UCSD-AML1 (cell line): ENCODE results near the gene COMMD7.

ENCODE experiments used
- DNase-seq: peaks from one replicate; lab custom pipeline; 2025; ENCODE audit not compliant: unreplicated experiment; lab: John Stamatoyannopoulos, UW

The COMMD7 gene

DNA sequence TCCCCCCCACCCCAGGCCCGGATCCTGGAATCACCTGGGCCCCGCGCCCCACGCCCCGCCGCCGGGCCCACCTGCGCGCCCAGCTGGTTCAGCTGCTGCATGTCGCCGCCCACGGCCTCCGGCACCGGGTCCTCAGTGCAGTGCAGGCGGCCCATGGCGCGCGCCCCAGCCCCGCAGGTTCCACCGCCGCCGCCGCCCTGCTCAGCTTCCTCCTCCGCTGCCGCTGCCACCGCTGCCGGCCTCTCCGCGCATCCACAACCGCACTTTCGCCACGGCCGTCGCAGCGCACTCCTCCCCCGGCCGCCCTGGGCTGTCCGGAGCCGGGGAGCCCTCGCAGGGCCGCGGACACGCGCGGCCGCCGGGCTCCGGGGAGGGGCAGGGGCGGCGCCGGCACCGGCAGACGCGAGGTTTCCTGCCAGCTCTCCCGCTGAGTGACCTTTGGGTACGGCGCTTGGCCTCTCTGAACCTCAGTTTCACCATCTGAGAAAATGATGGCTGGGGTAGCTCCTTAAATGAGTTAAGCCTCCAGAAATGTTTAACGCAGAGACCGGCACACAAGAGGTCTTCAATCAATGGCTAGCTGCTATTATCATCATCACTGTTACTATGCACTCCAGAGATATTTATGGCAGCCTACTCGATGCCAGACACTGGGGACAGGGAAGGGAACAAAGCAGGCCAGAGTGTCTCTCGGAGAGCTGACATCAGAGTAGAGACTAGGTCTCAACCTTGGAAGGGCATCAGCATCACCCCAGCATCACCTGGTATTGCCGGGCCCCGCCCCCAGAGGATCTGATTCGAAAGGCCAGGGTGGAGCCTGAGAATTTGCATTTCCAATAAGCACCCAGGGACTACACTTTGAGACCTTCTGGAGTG lies at the start of gene COMMD7:
Gene COMMD7 (minus strand): TSS at position 231 of the 876 bp plus-strand sequence. CDS start 76 bp downstream, at position 155.
- DNase-seq, result peak; percentile 71

DNA sequence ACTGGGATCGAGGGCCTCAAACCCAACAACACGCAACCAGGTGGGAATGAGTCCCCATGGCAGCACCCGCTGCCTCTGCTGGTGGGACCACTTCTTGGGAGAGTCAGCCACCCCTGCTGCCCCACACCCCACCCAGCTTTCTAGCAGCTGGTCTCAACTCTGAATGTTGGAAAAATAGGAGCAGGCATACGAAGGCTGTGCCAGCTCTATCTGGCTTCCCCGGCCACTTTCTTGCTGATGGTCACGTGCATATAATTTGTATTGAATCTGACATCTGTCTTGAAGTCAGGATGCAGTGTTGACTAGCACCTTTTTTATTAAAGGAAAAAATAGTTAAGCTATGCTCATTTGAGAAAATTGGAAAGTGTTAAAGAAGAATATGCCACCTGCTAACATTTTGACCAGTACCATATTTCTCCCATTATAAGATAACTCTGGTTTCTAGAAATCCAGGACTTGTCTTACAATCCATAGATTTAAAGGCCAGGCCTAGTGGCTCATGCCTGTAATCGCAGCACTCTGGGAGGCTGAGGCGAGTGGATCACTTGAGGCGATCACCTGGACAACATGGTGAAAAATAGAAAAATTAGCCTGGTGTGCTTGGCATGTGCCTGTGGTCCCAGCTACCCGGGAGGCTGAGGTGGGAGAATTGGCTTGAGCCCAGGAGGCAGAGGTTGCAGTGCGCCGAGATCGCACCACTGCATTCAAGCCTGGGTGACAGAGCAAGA lies 49.6 kb upstream of the COMMD7 start:
- DNase-seq, result no peak

DNA sequence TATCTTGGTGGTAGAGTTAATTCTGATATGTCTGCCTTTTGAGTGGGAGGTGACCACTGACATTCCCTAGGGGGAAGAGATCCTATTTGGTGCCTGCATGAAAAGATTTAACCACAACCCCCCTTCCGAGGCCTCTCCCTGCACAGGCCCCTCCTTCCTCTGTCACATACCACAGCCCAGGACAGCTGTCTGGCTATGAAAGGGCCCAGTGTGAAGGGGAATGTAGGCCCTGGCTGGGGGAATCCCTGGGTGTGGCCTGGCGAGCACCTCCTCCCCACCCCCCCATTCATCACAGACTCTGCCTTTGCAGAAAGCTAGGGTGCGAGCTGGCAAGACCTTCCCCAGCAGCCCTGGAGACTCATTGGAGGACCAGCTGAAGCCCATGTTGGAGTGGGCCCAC lies 49.0 kb upstream of the COMMD7 start:
- peak; percentile 25 for DNase-seq

DNA sequence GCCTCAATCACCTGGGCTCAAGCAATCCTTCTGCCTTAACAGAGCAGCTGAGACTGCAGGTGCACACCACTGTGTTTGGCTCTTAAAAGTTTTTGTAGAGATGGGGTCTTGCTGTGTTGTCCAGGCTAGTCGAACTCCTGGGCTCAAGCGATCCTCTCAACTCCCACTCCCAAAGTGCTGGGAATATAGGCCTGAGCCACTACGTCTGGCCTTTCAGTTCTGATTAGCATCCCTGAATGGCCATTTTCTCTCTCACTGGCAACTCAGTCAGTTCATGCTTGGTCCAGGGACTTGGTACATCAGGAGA lies 47.4 kb upstream of the COMMD7 start:
- no peak for DNase-seq

DNA sequence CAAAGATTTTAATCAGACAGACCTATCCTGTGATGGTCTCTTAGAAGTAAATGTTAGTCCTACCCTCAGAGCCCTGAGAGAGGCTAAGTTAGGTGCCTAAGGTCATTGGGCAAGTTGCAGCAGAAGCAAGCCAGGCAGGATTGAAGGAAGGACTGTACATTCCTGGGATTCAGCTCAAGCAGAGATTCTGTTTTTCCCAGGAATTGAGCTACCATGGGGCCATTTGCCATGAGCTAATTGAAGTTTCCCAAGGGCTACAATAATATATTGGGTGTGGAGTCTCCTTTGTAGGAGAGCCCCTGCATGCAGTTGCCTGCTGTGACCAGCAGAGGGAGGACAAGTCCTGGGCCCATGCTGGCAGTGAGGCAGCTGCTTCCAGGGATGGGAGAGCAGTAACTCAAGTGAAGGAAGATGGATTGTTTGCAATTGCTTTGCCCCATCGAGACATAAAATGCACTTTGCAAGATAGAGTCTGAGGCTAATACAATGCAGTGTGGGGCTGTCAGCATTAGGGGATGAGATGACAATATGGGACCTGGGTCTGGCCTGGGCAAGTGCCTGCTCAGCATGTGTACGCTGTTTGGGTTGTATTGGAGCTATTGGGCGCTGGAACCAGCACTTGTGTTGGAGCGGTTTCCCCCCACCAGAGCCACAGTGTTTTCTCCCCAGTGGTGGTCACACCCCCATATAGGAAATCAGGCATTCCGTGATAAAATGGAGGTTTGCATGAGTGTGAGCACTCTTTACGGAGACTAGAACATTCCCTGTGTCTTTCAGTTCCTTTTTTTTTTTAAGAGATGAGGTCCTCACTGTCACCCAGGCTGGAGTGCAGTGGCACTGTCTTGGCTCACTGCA lies 46.9 kb upstream of the COMMD7 start:
- DNase-seq, result peak; percentile 64

DNA sequence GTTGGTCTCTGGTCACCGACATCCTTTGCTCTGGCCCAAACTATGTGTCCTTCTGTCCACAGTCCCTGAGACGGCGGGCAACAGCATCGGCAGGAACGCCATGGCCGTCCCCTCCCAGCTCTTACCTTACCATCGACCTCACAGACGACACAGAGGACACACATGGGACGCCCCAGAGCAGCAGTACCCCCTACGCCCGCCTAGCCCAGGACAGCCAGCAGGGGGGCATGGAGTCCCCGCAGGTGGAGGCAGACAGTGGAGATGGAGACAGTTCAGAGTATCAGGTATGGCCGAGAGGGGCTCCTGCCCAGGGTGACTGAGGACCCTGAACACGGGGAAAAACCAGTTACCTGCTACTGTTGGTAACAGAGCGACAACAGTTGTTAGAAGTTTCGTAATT lies 43.9 kb upstream of the COMMD7 start:
- no peak for DNase-seq

DNA sequence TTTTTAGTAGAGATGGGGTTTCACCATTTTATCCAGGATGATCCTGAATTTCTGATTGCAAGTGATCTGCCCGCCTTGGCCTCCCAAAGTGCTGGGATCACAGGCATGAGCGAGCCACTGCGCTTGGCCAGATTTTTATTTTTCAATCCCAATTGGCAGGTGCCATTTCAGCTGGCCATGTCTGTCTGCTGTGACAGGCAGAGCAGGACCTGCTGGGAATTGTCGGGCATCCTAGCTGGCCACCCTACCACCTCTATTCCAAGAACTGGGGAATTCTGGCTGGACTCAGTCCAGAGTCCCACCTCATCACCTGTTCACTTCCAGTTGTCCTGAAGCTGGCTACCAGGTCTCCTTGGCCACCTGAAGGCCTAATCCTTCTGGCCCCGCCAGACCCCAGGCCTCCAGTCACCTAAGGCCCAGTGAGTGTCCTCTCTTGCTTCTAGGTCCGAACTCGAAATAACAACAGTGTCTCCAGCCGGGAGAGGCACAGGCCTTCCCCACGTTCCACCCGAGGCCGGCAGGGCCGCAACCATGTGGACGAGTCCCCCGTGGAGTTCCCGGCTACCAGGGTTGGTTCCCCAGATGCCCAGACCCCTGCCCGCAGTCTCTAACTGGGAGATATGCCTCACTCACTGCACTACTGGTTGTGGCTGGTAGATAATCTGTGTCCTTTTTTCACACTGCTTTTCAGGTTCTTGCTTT lies 42.9 kb upstream of the COMMD7 start:
- DNase-seq, result no peak

DNA sequence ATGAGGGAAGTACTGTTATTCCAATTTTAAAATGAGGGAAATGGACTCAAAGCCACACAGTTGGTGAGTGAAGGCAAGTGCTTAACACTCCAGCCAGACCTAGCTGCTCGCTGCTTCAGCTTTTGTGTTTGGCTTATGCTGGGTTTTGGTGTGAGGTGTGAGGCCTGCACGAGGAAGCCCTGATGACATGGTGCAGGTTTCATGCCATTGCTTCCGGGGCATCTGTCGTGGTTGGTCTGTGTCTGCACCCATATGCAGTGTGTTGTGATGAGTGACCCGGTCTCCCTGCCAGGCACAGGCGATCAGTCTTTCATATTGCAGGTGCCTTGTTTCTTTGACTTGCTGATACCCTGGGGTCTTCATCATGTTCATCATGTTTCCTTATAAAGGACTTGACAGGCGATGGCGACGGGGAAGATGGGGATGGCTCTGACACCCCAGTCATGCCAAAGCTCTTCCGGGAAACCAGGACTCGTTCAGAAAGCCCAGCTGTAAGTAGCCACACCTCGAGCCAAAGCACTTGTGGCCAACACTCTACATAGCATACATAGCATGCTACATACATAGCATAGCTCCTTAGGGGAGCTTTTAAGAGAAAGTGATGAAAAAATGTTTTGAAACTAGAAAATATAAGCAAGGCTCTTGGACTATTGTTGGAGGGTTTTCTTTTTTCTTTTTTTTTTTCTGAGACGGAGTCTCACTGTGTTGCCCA lies 41.3 kb upstream of the COMMD7 start:
- no peak for DNase-seq

DNA sequence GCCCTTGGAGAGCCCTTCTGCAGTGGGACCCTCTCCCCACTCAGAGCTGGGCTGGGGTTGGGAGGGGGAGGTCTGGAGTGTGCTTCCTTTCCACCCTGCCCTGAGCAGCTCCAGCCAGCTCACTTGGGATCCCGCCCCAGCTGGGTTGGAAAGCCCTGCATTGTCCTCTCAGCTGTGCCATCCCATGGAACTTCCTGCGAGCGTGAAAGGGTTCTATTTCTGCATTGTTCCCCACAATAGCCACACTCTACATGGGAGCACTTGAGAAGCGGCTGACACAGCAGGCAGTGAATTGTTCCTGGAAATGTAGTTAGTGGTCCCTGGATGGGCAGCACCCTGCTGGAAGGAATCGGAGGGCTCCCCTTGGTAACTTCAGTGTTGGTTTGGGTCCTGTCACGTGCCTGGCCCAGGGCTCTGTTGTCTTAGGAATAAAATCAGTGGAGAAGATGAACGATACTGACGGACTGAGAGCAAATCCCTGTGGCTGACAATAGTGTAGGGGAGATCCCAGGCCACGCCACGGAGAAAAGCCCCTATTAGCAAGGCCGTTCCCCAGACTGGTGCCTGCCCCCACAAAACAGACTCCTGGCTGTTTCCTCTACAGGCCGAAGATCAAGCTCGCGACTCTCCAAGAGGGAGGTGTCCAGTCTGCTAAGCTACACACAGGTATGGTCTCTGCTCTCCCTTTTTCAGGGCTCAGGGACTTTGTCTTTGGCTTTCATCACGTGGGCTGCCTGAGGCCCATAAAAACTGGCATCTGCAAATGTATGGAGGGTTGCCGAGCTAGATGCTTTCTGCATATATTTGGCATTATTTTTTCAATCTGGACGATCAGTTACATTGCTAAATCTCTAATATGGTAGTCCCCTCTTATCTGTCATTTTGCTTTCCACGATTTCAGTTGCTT lies 37.7 kb upstream of the COMMD7 start:
- DNase-seq, result no peak

DNA sequence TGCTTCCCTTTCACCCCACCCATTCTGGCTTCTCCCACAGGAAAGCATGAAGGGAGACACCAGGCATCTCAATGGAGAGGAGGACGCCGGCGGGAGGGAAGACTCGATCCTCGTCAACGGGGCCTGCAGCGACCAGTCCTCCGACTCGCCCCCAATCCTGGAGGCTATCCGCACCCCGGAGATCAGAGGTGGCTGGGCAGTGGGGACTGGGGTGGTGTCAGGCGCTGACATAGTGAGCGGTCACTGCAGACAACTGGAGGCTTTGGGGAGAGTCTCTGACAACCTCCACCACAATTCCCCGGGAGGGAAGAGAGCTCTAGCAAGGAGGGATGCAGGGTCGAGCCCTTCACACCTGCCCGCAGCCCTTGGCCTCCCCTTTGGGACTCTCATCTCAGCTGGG lies 37.0 kb upstream of the COMMD7 start:
- DNase-seq, result no peak

DNA sequence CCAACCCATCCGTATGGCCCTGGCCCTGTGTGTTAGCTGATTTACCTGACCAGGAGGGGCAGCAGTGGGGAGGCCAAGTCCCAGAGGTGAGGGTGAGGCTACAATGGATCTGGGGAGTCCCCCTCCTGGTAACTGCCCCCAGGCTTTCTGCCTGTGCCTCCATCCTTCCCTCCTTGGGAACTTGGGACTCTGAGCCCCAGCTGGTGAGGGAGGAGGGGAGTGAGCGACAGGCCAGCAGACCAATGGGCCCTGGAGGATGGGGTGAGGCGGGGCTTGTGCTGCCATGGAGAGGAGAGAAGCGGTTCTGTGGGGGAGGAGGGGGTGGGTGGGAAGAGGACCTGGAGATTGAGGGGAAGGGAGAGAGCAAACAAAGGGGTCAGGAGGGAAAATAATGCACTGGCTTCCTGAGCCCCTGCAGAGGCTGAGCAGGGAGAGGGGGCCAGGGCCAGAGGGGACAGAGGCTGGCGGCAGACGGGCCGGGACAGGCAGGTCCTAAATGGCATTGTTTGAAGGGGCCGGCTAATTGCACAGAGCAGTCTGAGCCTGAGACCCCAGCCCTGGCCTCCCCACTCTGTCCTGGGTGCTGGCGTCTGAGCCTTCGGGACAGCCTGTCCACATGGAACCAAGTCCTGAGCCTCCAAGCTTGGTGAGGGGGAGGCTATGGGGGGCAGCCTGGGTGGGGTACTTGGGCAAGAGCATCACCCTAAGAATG lies 36.4 kb upstream of the COMMD7 start:
- DNase-seq, result no peak

DNA sequence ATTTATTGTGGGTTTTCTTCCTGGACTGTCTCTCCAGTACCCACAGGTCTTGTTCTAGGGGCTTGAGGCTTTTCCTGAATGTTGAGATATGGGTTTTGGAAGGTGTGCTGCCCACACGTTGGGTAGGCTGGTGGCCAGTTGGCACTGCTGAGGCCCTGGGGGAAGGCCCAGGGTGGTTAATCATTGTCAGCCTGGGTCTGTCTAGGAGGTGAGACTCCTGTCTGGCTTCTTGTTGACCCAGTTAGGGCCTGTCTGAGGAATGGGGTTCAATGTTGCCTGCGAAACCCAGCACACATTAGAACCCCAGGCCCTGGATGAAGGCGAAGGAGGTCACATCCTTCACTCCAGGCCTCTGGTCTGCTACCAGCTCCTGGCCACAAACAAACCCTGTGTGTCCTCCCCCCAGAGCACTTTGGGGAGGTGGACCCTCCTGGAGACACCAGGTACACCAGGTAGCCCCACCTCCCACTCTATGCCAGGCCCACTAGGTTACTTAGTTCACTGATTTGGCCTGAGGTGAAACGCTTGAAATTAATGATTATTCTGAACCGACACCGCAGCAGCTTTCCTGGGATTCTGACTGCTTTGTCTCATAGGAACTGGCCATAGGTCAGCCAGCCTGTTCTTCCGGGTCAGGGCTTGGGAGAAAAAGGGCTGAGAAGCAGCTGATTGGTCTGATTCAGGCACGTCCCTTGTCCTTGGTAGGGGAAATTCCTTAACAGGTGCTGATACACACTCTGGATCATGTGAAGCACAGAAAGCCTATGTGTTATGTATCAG lies 34.1 kb upstream of the COMMD7 start:
- no peak for DNase-seq

DNA sequence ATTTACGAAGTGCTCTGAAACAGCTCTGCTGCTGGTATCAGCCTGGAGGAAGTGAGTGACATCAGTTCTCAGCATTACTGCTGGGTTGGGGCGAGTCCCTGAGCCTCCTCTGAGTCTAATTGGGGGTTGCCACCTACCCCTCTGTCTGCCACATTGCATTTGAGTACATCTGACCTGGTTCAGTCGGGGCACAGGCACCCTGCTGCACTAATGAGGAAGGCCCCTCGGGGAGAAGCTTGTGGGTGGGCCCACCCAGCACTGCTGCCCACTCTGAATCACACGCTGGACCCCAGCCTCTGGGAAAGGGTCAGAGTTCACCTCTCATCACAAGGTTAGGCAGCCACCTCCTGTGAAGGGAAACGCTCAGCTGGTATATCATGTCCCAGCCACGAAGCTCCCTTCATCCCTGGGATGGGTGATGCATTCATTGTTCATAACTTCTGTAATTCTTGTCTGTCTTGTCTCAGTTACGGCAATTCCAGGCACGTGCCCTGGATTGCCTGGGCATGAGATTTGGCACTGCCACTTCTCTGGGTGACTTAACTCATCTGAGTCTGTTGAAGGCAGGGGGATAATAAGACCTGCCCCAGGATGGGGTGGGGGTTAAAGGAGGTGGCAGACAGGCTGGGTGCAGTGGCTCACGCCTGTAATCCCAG lies 32.2 kb upstream of the COMMD7 start:
- DNase-seq, result no peak

DNA sequence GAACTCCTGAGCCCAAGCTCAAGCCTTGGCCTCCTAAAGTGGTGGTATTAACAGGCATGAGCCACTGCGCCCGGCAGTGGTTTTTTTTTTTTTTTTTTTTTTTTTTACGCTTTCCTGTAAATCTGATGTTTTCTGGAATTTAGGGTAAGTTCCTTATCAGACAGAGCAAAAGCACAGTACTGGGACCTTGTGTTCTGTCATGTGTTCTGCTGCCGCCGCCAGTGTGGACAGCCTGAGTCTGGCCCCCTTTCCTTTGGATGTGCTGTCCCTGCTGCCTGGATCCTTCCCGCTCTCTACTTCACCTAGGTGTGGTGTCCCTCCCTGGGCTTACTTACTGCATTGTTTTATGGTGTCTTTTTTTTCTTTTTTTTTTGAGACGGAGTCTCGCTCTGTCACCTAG lies 30.6 kb upstream of the COMMD7 start:
- DNase-seq, result no peak

DNA sequence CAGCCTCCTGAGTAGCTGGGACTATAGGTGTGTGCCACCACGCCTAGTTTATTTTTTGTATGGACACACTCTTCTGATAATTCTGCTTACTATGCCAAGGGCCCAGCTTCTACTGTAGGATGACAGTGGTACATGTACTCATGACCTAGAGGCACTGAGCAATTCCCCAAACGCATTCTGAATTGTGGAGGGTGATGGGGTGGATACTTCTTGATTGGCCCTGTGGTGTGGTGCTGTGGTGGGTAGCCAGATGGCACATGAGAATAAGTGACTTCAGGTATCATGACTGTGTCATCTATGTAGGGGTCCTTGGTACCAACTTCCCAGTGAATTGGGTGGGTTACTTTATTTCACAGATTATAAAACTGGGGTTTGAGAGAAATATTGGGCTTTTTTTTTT lies 30.0 kb upstream of the COMMD7 start:
- no peak for DNase-seq

DNA sequence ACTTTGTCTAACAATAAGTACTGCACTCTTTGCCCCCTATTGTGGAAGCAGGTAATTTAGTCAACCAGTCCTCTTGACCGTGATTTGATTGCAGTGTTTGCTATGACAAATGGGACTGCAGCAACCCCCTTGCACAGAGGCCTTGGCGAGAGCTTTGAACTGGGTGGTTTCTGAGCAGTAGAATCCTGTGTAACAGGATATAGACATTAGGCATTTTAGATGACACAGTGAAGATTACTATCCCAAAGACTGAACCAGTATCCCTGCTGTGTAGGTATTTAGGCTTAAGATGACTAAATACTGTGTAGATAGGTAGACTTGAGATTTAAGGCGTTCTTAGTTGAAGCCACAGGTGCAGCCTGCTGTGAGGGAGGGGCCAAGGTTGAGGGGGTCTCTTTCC lies 28.8 kb upstream of the COMMD7 start:
- DNase-seq, result no peak

DNA sequence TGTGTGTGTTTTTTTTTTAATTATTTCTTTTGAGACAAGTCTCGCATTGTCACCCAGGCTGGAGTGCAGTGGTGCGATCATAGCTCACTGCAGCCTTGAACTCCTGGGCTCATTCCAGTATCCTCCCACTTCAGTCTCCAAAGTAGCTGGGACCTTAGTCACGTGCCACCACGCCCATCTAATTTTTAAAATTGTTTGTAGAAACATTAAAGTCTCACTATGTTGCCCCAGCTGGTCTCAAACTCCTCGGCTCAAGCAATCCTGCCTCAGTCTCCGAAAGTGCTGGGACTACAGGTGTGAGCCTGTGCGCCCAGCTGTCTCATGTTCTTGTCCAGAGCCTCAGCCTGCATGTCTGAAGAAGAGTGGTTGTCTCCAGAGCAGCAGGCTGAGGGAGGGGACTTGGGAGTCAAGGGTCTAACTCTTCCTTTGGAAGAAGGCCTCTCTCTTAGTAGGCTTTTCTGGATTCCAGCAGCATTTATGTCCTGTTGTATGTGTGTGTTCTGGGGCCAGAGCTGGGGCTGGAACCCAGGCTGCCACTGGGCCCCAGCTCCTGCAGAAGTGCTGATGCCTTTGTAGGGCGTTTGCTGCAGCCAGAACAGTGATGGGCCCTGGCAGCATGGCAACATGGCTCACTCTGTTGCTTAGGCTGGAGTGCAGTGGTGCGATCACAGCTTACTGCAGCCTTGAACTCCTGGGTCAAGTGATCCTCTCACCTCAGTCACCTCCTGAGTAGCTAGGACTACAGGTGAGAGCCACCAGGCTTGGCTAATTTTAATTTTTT lies 24.3 kb upstream of the COMMD7 start:
- DNase-seq, result no peak
